ENCODE data around the gene FCN3. TPM values are rescaled to one million over a fixed set of nuclear protein-coding genes. Genes with fewer than 3 reads are reported as not detected.

Gene FCN3
- total and polyA plus RNA-seq, 2 donors from 2014 or later, result 7.9 to 240 TPM

DNA sequence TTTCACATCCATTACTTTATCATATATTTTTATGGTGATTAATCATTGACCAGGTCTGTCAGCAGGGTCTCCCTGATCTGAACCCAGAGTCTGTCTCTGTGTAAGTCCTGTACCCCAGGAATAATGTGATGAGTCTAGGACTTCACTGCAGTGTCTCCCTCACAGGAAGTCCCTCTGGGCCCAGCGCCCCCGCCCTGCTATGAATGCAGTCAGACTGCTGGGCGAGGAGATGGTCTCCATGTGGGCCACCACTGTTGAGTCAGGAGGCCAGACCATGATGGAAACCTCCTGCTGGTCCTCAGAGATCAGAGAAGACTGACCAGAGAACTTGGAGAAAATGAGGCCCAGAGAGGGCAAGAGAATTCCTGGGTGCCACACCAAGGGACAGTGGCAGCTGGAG, 43.2 kb downstream of the FCN3 start:
- no peaks in the 10 kb centered on the region for H3K27me3 ChIP-seq (ENCODE audit: control insufficient read depth, insufficient read depth, low read length)
- H3K9ac ChIP-seq (ENCODE audit: low read length in 3 of 3), result no peak overlapping the region
- H3K27ac ChIP-seq (ENCODE audit: low read depth in 2 of 2, low read length in 2 of 2), result no peak overlapping the region
- intact Hi-C loops (cut with DNase I), result no loop called here
- no peak for DNase-seq
- H3K4me1 ChIP-seq (ENCODE audit: control insufficient read depth in 2 of 3, insufficient read depth in 2 of 3, low read depth in 1 of 3, low read length in 3 of 3), result peaks cover 0 to 2% (median 0%) of the 10 kb centered on the region in 3 donors
- no peak for TF ChIP-seq CTCF (IDR thresholded peaks at IDR 0.05; ENCODE audit: borderline replicate concordance, extremely low read depth, insufficient read depth)
- H3K36me3 ChIP-seq (ENCODE audit: control insufficient read depth in 2 of 3, insufficient read depth in 3 of 3, low read length in 3 of 3), result peaks cover 5 to 45% (median 20%) of the 10 kb centered on the region in 3 donors
- no peak for FAIRE-seq
- no peak overlapping the region for H3K4me3 ChIP-seq (ENCODE audit: low read length in 3 of 3)
- H3K9me3 ChIP-seq (ENCODE audit: control insufficient read depth in 2 of 3, insufficient read depth in 1 of 3, low read length in 3 of 3), result no peaks in the 10 kb centered on the region

- Histone ChIP-seq H3K4me3 (ENCODE audit: low read length in 3 of 3) (no peak overlapping the region), H3K9me3 (ENCODE audit: control insufficient read depth in 2 of 3, insufficient read depth in 1 of 3, low read length in 3 of 3) (no peaks in the 10 kb centered on the region), H3K27me3 (ENCODE audit: control insufficient read depth, insufficient read depth, low read length) (no peaks in the 10 kb centered on the region), H3K27ac (ENCODE audit: low read depth in 2 of 2, low read length in 2 of 2) (no peak overlapping the region), H3K9ac (ENCODE audit: low read length in 3 of 3) (no peak overlapping the region), H3K4me1 (ENCODE audit: control insufficient read depth in 2 of 3, insufficient read depth in 2 of 3, low read depth in 1 of 3, low read length in 3 of 3) (peaks cover 0 to 2% (median 0%) of the 10 kb centered on the region in 3 donors), H3K36me3 (ENCODE audit: control insufficient read depth in 2 of 3, insufficient read depth in 3 of 3, low read length in 3 of 3) (peaks cover 5 to 45% (median 23%) of the 10 kb centered on the region in 3 donors)
- no peak for FAIRE-seq
- intact Hi-C loops (cut with DNase I), result no loop called here
- TF ChIP-seq CTCF (IDR thresholded peaks at IDR 0.05; ENCODE audit: borderline replicate concordance, extremely low read depth, insufficient read depth), result no peak
- no peak for DNase-seq
Measured at GRCh38 chr1:27330786-27331185, 43.8 kb downstream of the FCN3 start.

GRCh38 chr1:27327964-27328363, 46.7 kb downstream of the FCN3 start:
- no peak for TF ChIP-seq CTCF (IDR thresholded peaks at IDR 0.05; ENCODE audit: borderline replicate concordance, extremely low read depth, insufficient read depth)
- H3K36me3 ChIP-seq (ENCODE audit: control insufficient read depth in 2 of 3, insufficient read depth in 3 of 3, low read length in 3 of 3), result peaks cover under 1 to 32% (median 15%) of the 10 kb centered on the region in 3 donors
- no peak overlapping the region for H3K9ac ChIP-seq (ENCODE audit: low read length in 3 of 3)
- no peaks in the 10 kb centered on the region for H3K27me3 ChIP-seq (ENCODE audit: control insufficient read depth, insufficient read depth, low read length)
- H3K4me3 ChIP-seq (ENCODE audit: low read length in 3 of 3), result no peak overlapping the region
- DNase-seq, result no peak
- intact Hi-C loops (cut with DNase I), result no loop called here
- no peak overlapping the region for H3K27ac ChIP-seq (ENCODE audit: low read depth in 2 of 2, low read length in 2 of 2)
- no peaks in the 10 kb centered on the region for H3K9me3 ChIP-seq (ENCODE audit: control insufficient read depth in 2 of 3, insufficient read depth in 1 of 3, low read length in 3 of 3)
- FAIRE-seq, result no peak
- H3K4me1 ChIP-seq (ENCODE audit: control insufficient read depth in 2 of 3, insufficient read depth in 2 of 3, low read depth in 1 of 3, low read length in 3 of 3), result peaks cover 0 to 11% (median 3%) of the 10 kb centered on the region in 3 donors

GRCh38 chr1:27325286-27325685, 49.3 kb downstream of the FCN3 start:
- H3K9me3 ChIP-seq (ENCODE audit: control insufficient read depth in 2 of 3, insufficient read depth in 1 of 3, low read length in 3 of 3), result no peaks in the 10 kb centered on the region
- no peak for FAIRE-seq
- intact Hi-C loops (cut with DNase I), result no loop called here
- no peak for DNase-seq
- peaks cover 0 to 14% (median 4%) of the 10 kb centered on the region in 3 donors for H3K4me1 ChIP-seq (ENCODE audit: control insufficient read depth in 2 of 3, insufficient read depth in 2 of 3, low read depth in 1 of 3, low read length in 3 of 3)
- no peak overlapping the region for H3K27ac ChIP-seq (ENCODE audit: low read depth in 2 of 2, low read length in 2 of 2)
- peaks cover 0 to 13% (median 12%) of the 10 kb centered on the region in 3 donors for H3K36me3 ChIP-seq (ENCODE audit: control insufficient read depth in 2 of 3, insufficient read depth in 3 of 3, low read length in 3 of 3)
- no peaks in the 10 kb centered on the region for H3K27me3 ChIP-seq (ENCODE audit: control insufficient read depth, insufficient read depth, low read length)
- no peak overlapping the region for H3K4me3 ChIP-seq (ENCODE audit: low read length in 3 of 3)
- H3K9ac ChIP-seq (ENCODE audit: low read length in 3 of 3), result no peak overlapping the region
- no peak for TF ChIP-seq CTCF (IDR thresholded peaks at IDR 0.05; ENCODE audit: borderline replicate concordance, extremely low read depth, insufficient read depth)
